ENCODE data around the gene TMEM255A.

- TF ChIP-seq CTCF (IDR thresholded peaks at IDR 0.05; ENCODE audit: poor library complexity, severe bottlenecking) (no peak), EP300 (conservative IDR thresholded peaks at IDR 0.05; ENCODE audit: poor library complexity, severe bottlenecking) (no peak), TAF1 (IDR thresholded peaks at IDR 0.05; ENCODE audit: low read depth) (no peak), POLR2AphosphoS5 (IDR thresholded peaks at IDR 0.05) (no peak), EZH2 (IDR thresholded peaks at IDR 0.05; ENCODE audit: borderline replicate concordance, insufficient read depth, low read length, poor library complexity, severe bottlenecking) (no peak), RAD21 (conservative IDR thresholded peaks at IDR 0.05) (no peak), MXI1 (conservative IDR thresholded peaks at IDR 0.05; ENCODE audit: poor library complexity, severe bottlenecking) (no peak), SMC3 (conservative IDR thresholded peaks at IDR 0.05; ENCODE audit: poor library complexity) (no peak)
- TF ChIP-seq, protein P1, sequence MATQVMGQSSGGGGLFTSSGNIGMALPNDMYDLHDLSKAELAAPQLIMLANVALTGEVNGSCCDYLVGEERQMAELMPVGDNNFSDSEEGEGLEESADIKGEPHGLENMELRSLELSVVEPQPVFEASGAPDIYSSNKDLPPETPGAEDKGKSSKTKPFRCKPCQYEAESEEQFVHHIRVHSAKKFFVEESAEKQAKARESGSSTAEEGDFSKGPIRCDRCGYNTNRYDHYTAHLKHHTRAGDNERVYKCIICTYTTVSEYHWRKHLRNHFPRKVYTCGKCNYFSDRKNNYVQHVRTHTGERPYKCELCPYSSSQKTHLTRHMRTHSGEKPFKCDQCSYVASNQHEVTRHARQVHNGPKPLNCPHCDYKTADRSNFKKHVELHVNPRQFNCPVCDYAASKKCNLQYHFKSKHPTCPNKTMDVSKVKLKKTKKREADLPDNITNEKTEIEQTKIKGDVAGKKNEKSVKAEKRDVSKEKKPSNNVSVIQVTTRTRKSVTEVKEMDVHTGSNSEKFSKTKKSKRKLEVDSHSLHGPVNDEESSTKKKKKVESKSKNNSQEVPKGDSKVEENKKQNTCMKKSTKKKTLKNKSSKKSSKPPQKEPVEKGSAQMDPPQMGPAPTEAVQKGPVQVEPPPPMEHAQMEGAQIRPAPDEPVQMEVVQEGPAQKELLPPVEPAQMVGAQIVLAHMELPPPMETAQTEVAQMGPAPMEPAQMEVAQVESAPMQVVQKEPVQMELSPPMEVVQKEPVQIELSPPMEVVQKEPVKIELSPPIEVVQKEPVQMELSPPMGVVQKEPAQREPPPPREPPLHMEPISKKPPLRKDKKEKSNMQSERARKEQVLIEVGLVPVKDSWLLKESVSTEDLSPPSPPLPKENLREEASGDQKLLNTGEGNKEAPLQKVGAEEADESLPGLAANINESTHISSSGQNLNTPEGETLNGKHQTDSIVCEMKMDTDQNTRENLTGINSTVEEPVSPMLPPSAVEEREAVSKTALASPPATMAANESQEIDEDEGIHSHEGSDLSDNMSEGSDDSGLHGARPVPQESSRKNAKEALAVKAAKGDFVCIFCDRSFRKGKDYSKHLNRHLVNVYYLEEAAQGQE (IDR thresholded peaks at IDR 0.05; ENCODE audit: borderline replicate concordance): no peak
These were observed 45.9 kb upstream of the TMEM255A start for GRCh38 chrX:120357186-120357585.
